ENCODE results near the gene DLG5.

DNA sequence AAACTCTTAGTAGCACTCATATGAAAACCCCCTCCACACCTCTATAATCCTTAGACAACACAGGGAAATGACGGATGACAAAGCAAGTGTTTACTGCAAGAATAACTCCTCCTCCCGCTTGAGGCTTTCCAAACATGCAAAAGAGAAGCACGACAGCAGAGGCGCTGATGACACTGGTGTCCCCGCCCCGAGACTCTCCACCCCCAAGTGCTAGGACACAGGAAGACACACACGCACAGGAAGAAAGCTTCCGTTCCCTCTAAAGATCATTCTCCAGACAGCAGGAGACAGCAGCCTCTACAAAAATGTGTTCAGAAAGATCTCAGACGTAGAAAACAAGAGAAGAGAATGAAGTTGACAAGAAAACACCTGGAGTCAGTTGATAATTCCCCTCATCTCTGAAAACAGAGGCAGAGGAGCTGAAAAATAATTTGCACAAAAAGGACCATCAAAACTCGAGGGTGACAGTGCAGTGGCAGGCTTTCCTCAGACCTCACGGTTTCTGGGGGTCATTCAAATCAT lies 90.2 kb downstream of the DLG5 start:
- TF ChIP-seq, protein P1, sequence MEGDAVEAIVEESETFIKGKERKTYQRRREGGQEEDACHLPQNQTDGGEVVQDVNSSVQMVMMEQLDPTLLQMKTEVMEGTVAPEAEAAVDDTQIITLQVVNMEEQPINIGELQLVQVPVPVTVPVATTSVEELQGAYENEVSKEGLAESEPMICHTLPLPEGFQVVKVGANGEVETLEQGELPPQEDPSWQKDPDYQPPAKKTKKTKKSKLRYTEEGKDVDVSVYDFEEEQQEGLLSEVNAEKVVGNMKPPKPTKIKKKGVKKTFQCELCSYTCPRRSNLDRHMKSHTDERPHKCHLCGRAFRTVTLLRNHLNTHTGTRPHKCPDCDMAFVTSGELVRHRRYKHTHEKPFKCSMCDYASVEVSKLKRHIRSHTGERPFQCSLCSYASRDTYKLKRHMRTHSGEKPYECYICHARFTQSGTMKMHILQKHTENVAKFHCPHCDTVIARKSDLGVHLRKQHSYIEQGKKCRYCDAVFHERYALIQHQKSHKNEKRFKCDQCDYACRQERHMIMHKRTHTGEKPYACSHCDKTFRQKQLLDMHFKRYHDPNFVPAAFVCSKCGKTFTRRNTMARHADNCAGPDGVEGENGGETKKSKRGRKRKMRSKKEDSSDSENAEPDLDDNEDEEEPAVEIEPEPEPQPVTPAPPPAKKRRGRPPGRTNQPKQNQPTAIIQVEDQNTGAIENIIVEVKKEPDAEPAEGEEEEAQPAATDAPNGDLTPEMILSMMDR (IDR thresholded peaks at IDR 0.05): no peak
- TF ChIP-seq POLR2A (IDR thresholded peaks at IDR 0.05): no peak
